GM19328 (cell line): ENCODE data around the gene SLC25A11.
A peak's percentile ranks its signal among the peaks of the same experiment; 100 is the strongest.
"Not testable (repeated sequence)": the region's sequence is repeated elsewhere in the genome, so short reads cannot be mapped to it uniquely, and the experiment has no call there.

ENCODE experiments used
- ATAC-seq: cut with Tn5 transposase; IDR thresholded peaks from one replicate; pipeline ENCODE4 v1.9.1; 2021; ENCODE audit warnings: mild to moderate bottlenecking, moderate library complexity; ENCODE audit not compliant: unreplicated experiment

The SLC25A11 gene

GRCh38 chr17:4945944-4946280, 6.1 kb upstream of the SLC25A11 start:
- no peak for ATAC-seq

GRCh38 chr17:4945176-4945943, 5.5 kb upstream of the SLC25A11 start:
- ATAC-seq = no peak

GRCh38 chr17:4944554-4945175, 4.8 kb upstream of the SLC25A11 start:
- ATAC-seq = no peak

- ATAC-seq = no peak
These were observed 4.3 kb upstream of the SLC25A11 start for GRCh38 chr17:4944163-4944553.

GRCh38 chr17:4942760-4943508, 3.1 kb upstream of the SLC25A11 start:
- no peak for ATAC-seq

GRCh38 chr17:4941319-4941610, 1.4 kb upstream of the SLC25A11 start:
- ATAC-seq = no peak

GRCh38 chr17:4940555-4941318, 891 bp upstream of the SLC25A11 start:
- no peak for ATAC-seq

GRCh38 chr17:4939546-4939795, 375 bp downstream of the SLC25A11 start:
- peak; percentile 9 for ATAC-seq

GRCh38 chr17:4938688-4939545, 929 bp downstream of the SLC25A11 start:
- no peak for ATAC-seq

- no peak for ATAC-seq
These were observed 1.8 kb downstream of the SLC25A11 start for GRCh38 chr17:4938069-4938491.

- no peak for ATAC-seq
These were observed 2.3 kb downstream of the SLC25A11 start for GRCh38 chr17:4937553-4937952.

GRCh38 chr17:4936436-4936835, 3.4 kb downstream of the SLC25A11 start:
- ATAC-seq = no peak

- no peak for ATAC-seq
These were observed 4.2 kb downstream of the SLC25A11 start for GRCh38 chr17:4935650-4936049.

GRCh38 chr17:4934173-4934979, 5.5 kb downstream of the SLC25A11 start:
- ATAC-seq = no peak

- ATAC-seq = no peak
These were observed 6.2 kb downstream of the SLC25A11 start for GRCh38 chr17:4933646-4934045.

GRCh38 chr17:4932756-4933155, 7.1 kb downstream of the SLC25A11 start:
- ATAC-seq = no peak

- no peak for ATAC-seq
These were observed 7.9 kb downstream of the SLC25A11 start, which contains the start of gene GP1BA for GRCh38 chr17:4931963-4932362. Gene GP1BA (plus strand): TSS chr17:4932277. CDS start chr17:4932605, 328 bp downstream.

GRCh38 chr17:4928881-4929280, 11.0 kb downstream of the SLC25A11 start:
- no peak for ATAC-seq

GRCh38 chr17:4926577-4927335, 13.1 kb downstream of the SLC25A11 start:
- ATAC-seq = not testable (repeated sequence)
